Measurements from ENCODE around the gene ADARB2.

Gene ADARB2

GRCh38 chr10:1687190-1687589 lies 50.1 kb downstream of the ADARB2 start:
- DNase-seq (ENCODE audit: low spot score) = no peak
- no peak for FAIRE-seq

DNA sequence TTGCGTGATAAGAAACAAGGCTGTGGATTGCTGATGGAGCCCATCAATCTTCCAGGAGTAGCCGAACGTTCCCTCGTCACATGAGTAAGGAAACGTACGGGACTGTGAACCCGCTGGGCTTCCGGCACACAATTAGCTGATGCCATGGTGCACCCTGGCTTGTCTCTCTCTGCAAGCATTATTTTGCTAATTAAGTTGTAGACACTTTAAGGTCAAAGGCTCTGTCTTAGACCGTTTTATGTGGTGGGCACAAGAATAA lies 50.9 kb downstream of the ADARB2 start:
- FAIRE-seq (no peak), DNase-seq (ENCODE audit: low spot score) (no peak)

- FAIRE-seq (no peak), DNase-seq (ENCODE audit: low spot score) (no peak)
Observed at GRCh38 chr10:1685699-1686490, 51.4 kb downstream of the ADARB2 start.

- no peak for DNase-seq (ENCODE audit: low spot score)
- FAIRE-seq = no peak
Observed at GRCh38 chr10:1684991-1685390, 52.3 kb downstream of the ADARB2 start.

- no peak for FAIRE-seq
- no peak for DNase-seq (ENCODE audit: low spot score)
Observed at GRCh38 chr10:1683649-1684048, 53.7 kb downstream of the ADARB2 start.

- FAIRE-seq (no peak), DNase-seq (ENCODE audit: low spot score) (no peak)
Observed at GRCh38 chr10:1679821-1680650, 57.3 kb downstream of the ADARB2 start.

GRCh38 chr10:1678084-1678483 lies 59.2 kb downstream of the ADARB2 start:
- no peak for FAIRE-seq

GRCh38 chr10:1677307-1677939 lies 59.9 kb downstream of the ADARB2 start:
- no peak for FAIRE-seq
- no peak for DNase-seq (ENCODE audit: low spot score)

More at GRCh38 chr10:1678084-1678483, 59.2 kb downstream of the ADARB2 start:
- DNase-seq (ENCODE audit: low spot score) = no peak

DNA sequence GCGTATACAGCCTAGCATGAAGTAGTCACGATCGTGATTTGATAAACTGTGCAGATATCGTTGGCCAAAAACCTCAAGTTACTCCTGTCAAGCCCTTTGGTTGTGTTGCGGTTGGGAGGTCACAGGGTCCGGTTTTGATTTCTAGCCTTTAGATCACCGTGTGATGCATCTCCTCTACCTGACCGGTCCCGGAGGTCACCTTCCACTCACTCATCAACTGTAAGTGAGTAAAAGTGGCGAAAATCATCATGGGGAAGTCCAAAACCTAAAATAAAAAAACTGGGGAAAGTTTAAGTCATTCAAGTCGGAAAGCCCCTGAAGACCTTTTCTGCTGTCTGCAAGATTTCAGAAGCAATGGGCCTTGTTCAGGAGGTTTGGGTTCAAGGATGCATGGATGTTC lies 62.8 kb downstream of the ADARB2 start:
- FAIRE-seq = no peak
- no peak for DNase-seq (ENCODE audit: low spot score)

DNA sequence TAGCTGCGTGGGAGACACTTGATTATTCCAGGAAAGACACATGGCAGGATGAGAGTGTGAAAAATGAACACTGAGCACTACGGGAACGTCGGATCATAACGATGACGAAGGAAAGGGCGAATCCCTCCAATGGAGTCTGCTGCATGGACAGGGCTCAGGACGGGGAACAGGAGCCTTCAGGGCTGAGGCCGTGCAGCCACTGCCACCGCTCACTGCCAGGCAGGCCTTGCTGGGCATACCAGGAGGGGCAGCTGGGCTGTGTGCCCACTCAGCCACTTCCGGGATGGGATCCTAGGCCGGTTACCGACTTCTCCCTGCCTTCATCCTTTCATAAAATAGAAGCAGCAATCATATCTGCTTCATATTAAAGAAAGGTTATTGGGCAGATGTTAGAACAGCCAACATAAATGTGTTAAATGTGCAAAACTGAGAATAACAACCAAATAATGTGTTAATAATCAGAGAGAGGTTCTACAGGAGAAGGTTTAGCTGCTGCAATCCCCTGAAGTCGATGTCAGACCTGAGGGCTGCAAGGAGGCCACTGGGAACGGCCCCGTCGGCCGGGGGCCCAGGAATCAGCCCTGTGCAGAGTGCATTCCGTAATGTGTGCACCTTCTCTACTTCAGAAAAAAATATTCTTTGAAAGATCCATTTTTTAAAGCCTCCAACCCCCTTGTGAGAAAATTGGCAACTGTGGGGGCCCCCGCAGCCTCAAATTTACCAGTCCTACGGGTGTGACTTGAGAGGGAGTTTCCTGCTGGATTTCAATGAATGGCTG lies 63.6 kb downstream of the ADARB2 start:
- FAIRE-seq (no peak), DNase-seq (ENCODE audit: low spot score) (no peak)

GRCh38 chr10:1672001-1672781 lies 65.1 kb downstream of the ADARB2 start:
- FAIRE-seq (no peak), DNase-seq (ENCODE audit: low spot score) (no peak)

GRCh38 chr10:1671366-1672000 lies 65.8 kb downstream of the ADARB2 start:
- DNase-seq (ENCODE audit: low spot score) (no peak), FAIRE-seq (no peak)

DNA sequence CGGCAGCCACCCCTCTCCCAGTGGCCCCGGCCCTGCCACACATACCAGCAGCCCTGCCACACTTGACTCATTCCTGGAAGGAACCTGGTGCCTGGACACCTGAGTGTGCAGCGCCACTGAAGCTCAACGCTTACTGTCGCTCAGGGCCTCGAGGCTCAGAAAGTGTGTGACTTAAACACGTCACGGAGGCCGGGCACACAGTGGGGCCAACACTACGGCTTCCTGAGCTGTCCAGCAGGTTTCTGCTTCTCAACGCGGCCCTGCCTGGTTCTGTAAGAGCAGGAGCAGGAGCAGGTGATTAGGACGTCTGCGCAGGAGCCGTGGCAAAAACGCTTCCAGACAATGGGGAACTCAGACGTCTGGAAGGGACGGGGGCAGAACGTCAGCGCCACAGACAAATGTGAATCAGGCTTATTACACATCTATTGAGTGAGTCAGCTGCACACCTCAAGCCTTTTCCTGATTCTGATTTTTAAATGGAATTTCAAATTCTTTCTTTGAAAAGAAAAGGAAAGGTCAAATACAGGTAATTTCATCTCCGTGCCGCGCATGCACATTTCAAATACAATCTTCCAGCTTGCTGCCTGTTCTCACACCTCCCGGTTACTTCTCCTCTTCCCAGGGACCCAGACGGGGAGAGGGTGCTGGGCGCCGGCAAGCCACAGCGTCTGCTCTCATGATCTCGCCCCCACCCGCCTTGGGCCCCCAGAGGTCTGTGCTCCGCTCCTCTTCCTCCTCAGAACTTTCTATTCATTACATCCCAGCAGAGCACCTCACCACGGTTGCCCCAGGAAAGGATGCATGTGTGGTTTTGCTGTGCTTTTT lies 66.6 kb downstream of the ADARB2 start:
- DNase-seq (ENCODE audit: low spot score) (no peak), FAIRE-seq (no peak)

GRCh38 chr10:1669433-1669832 lies 67.9 kb downstream of the ADARB2 start:
- no peak for DNase-seq (ENCODE audit: low spot score)
- no peak for FAIRE-seq

- no peak for DNase-seq (ENCODE audit: low spot score)
- no peak for FAIRE-seq
Observed at GRCh38 chr10:1668399-1668798, 68.9 kb downstream of the ADARB2 start.

- DNase-seq (ENCODE audit: low spot score) (no peak), FAIRE-seq (no peak)
Observed at GRCh38 chr10:1667392-1667791, 69.9 kb downstream of the ADARB2 start.

- FAIRE-seq = no peak
- no peak for DNase-seq (ENCODE audit: low spot score)
Observed at GRCh38 chr10:1666147-1666546, 71.2 kb downstream of the ADARB2 start.

GRCh38 chr10:1665681-1666080 lies 71.6 kb downstream of the ADARB2 start:
- DNase-seq (ENCODE audit: low spot score) (no peak), FAIRE-seq (no peak)

DNA sequence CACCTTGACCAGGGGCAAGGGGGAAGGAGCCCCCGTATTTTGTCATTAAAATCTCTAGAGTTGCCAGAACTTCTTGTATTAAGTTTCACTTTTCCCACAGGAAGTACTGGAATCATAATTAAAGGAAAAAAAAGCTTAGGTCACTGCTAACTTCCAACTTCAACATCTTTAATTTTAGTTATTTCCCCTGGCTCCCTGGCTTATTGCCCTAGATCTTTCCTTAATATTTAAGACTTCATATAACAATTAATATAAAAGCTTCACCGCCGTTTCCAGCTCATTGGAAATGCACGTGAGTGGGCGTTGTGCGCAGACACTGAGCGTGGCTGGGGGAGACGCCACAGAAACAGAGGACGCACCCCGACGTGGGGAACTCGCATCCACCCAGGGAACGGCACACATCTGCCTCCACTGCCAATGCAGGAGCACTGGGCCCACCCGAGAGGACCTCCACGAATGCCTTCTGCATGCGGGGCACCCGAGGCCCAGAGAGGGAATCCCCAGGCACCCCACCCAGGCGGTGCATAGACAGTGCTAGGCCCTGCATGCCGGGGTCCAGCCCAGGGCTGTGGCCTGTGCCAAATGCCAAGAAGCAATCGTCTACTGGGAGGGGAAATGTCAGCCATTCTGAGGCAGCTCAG lies 72.2 kb downstream of the ADARB2 start:
- no peak for FAIRE-seq

More for the DNA sequence above, 72.2 kb downstream of the ADARB2 start:
- no peak for DNase-seq (ENCODE audit: low spot score)

All from RCC 7860 (cell line).